Mesendoderm (in vitro differentiated cells): ENCODE results near the gene SPINT4.

ENCODE experiments used
- DNase-seq: peaks from one replicate; pipeline ENCODE4 v3.0.0; 2013
- H2AK5ac ChIP-seq: 2 replicates; pipeline ENCODE4 v1.6.1; 2013; ENCODE audit warnings: low read length, inconsistent platforms
- H2BK120ac ChIP-seq: 2 replicates; pipeline ENCODE4 v1.6.1; 2013; ENCODE audit warnings: low read depth, mild to moderate bottlenecking, low read length, moderate library complexity, mixed read lengths
- H2BK15ac ChIP-seq: replicated peaks from 2 replicates; pipeline ENCODE4 v1.6.1; 2013; ENCODE audit warnings: low read depth, mild to moderate bottlenecking, moderate library complexity
- H2BK5ac ChIP-seq: 2 replicates; pipeline ENCODE4 v1.6.1; 2013; ENCODE audit warnings: low read length, inconsistent platforms
- H3K18ac ChIP-seq: 2 replicates; pipeline ENCODE4 v1.6.1; 2013; ENCODE audit warnings: mild to moderate bottlenecking, low read length, mixed read lengths
- H3K23ac ChIP-seq: one replicate; pipeline ENCODE4 v1.6.1; 2013; ENCODE audit warnings: low read length
- H3K27ac ChIP-seq: 2 replicates; pipeline ENCODE4 v1.5.1; 2013; ENCODE audit warnings: low read depth, mild to moderate bottlenecking, inconsistent platforms, low read length, moderate library complexity
- H3K27me3 ChIP-seq: 2 replicates; pipeline ENCODE4 v1.6.1; 2013; ENCODE audit warnings: low read length, control low read depth, mild to moderate bottlenecking, inconsistent platforms; ENCODE audit not compliant: insufficient read depth, poor library complexity
- H3K36me3 ChIP-seq: 2 replicates; pipeline ENCODE4 v1.6.1; 2013; ENCODE audit warnings: low read length, inconsistent platforms; ENCODE audit not compliant: control insufficient read depth, insufficient read depth
- H3K4ac ChIP-seq: one replicate; pipeline ENCODE4 v1.6.1; 2013; ENCODE audit warnings: low read depth, mild to moderate bottlenecking, low read length, moderate library complexity
- H3K4me1 ChIP-seq: 2 replicates; pipeline ENCODE4 v1.6.1; 2013; ENCODE audit warnings: low read depth, low read length, inconsistent platforms; ENCODE audit not compliant: control insufficient read depth
- H3K4me2 ChIP-seq: 2 replicates; pipeline ENCODE4 v1.6.1; 2013; ENCODE audit warnings: low read length
- H3K4me3 ChIP-seq: 2 replicates; pipeline ENCODE4 v1.5.1; 2013; ENCODE audit warnings: mild to moderate bottlenecking, low read length
- H3K56ac ChIP-seq: one replicate; pipeline ENCODE4 v1.6.1; 2013; ENCODE audit warnings: low read length
- H3K79me1 ChIP-seq: 2 replicates; pipeline ENCODE4 v1.6.1; 2013; ENCODE audit warnings: low read length, inconsistent platforms
- H3K79me2 ChIP-seq: 2 replicates; pipeline ENCODE4 v1.6.1; 2013; ENCODE audit warnings: mild to moderate bottlenecking, low read length; ENCODE audit not compliant: control insufficient read depth, insufficient read depth
- H3K9ac ChIP-seq: 2 replicates; pipeline ENCODE4 v1.6.1; 2013; ENCODE audit warnings: low read length, inconsistent platforms
- H4K5ac ChIP-seq: one replicate; pipeline ENCODE4 v1.6.1; 2013; ENCODE audit warnings: low read length
- H4K8ac ChIP-seq: one replicate; pipeline ENCODE4 v1.6.1; 2013; ENCODE audit warnings: low read depth, mild to moderate bottlenecking, control low read depth, low read length, moderate library complexity
- WGBS: extraction: QIAGEN DNeasy Blood & Tissue Kit; methylation state at CpG from one replicate; pipeline ENCODE4 v1.1.7; 2013; ENCODE audit warnings: low lambda C conversion rate, missing lambda C conversion rate; ENCODE audit not compliant: insufficient coverage; ENCODE audit errors: extremely low coverage; 5-methylcytosine and 5-hydroxymethylcytosine counted together

SPINT4 gene

DNA sequence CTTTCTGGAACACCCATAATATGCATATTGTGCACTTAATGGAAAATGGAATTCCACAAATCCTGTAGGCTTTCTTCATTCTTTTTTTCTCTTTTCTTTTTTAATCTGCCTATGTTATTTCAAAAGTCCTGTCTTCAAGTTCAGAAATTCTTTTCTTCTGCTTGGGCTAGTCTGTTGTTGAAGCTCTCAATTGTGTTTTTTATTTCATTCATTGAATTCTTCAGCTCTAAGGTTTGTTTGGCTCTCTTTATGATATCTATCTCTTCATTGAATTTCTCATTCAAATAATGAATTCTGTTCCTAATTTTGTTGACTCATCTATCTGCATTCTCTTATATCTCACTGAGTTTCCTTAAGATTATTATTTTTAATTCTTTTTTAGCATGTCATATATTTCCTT is 10.1 kb downstream of the SPINT4 start:
- no peak overlapping the region for H3K56ac ChIP-seq
- H3K4me1 ChIP-seq: no peaks in the 10 kb centered on the region
- no peak overlapping the region for H3K4ac ChIP-seq
- H3K79me2 ChIP-seq: no peaks in the 10 kb centered on the region
- H2BK5ac ChIP-seq: no peak overlapping the region
- H3K36me3 ChIP-seq: no peaks in the 10 kb centered on the region
- no peak overlapping the region for H2BK15ac ChIP-seq
- no peak overlapping the region for H2AK5ac ChIP-seq
- H3K4me2 ChIP-seq: no peak overlapping the region
- no peak overlapping the region for H3K23ac ChIP-seq
- no peak overlapping the region for H3K18ac ChIP-seq
- no peak overlapping the region for H3K27ac ChIP-seq
- H3K27me3 ChIP-seq: no peaks in the 10 kb centered on the region
- no peak overlapping the region for H3K9ac ChIP-seq
- H3K4me3 ChIP-seq: no peak overlapping the region
- no peaks in the 10 kb centered on the region for H3K79me1 ChIP-seq
- no peak overlapping the region for H4K5ac ChIP-seq
- no peak overlapping the region for H4K8ac ChIP-seq
- H2BK120ac ChIP-seq: no peak overlapping the region
- no peak for DNase-seq

DNA sequence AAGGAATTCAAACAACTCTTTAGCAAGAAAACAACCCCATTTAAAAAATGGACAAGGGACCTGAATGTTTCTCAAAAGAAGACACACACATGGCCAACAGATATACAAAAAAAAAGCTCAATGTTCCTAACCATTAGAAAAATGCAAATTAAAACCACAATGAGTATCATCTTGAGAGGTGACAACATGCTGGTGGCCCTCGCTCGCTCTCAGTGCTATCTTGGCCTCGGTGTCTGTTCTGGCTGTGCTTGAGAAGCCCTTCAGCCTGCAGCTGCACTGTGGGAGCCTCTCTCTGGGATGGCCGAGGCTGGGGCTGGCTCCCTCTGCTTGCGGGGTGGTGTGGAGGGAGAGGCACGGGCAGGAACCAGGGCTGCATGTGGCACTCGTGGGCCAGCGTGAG is 13.4 kb downstream of the SPINT4 start:
- DNase-seq: no peak
- H3K9ac ChIP-seq: no peak overlapping the region
- H3K4me1 ChIP-seq: no peaks in the 10 kb centered on the region
- no peaks in the 10 kb centered on the region for H3K79me2 ChIP-seq
- no peak overlapping the region for H4K8ac ChIP-seq
- H3K79me1 ChIP-seq: no peaks in the 10 kb centered on the region
- no peak overlapping the region for H2BK5ac ChIP-seq
- H3K23ac ChIP-seq: no peak overlapping the region
- H2BK120ac ChIP-seq: no peak overlapping the region
- no peaks in the 10 kb centered on the region for H3K27me3 ChIP-seq
- no peak overlapping the region for H3K18ac ChIP-seq
- H3K4me3 ChIP-seq: no peak overlapping the region
- H2AK5ac ChIP-seq: no peak overlapping the region
- no CpG with 5 or more reads among the region's 8 CpGs for WGBS
- no peak overlapping the region for H4K5ac ChIP-seq
- no peak overlapping the region for H2BK15ac ChIP-seq
- no peak overlapping the region for H3K4ac ChIP-seq
- no peak overlapping the region for H3K56ac ChIP-seq
- no peaks in the 10 kb centered on the region for H3K36me3 ChIP-seq
- H3K27ac ChIP-seq: no peak overlapping the region
- no peak overlapping the region for H3K4me2 ChIP-seq

DNA sequence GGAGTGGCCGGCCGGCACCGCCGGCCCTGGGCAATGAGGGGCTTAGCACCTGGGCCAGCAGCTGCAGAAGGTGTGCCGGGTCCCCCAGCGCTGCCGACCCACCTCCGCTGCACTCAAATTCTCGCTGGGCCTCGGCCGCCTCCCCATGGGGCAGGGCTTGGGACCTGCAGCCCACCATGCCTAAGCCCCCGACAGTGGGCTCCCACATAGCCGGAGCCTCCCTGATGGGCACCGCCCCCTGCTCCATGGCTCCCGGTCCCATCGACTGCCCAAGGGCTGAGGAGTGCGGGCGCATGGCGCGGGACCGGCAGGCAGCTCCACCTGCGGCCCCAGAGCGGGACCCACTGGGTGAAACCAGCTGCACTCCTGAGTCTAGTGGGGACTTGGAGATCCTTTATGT is 13.8 kb downstream of the SPINT4 start:
- no peak overlapping the region for H2BK5ac ChIP-seq
- H3K56ac ChIP-seq: no peak overlapping the region
- no peak overlapping the region for H2AK5ac ChIP-seq
- no peak overlapping the region for H4K5ac ChIP-seq
- no peak overlapping the region for H3K9ac ChIP-seq
- no peak overlapping the region for H3K4ac ChIP-seq
- no peak overlapping the region for H4K8ac ChIP-seq
- H3K36me3 ChIP-seq: no peaks in the 10 kb centered on the region
- DNase-seq: no peak
- no peaks in the 10 kb centered on the region for H3K79me1 ChIP-seq
- H2BK120ac ChIP-seq: no peak overlapping the region
- no peak overlapping the region for H2BK15ac ChIP-seq
- H3K27ac ChIP-seq: no peak overlapping the region
- no peak overlapping the region for H3K4me3 ChIP-seq
- H3K79me2 ChIP-seq: no peaks in the 10 kb centered on the region
- no CpG with 5 or more reads among the region's 23 CpGs for WGBS
- H3K4me2 ChIP-seq: no peak overlapping the region
- H3K23ac ChIP-seq: no peak overlapping the region
- H3K27me3 ChIP-seq: no peaks in the 10 kb centered on the region
- H3K18ac ChIP-seq: no peak overlapping the region
- H3K4me1 ChIP-seq: no peaks in the 10 kb centered on the region

DNA sequence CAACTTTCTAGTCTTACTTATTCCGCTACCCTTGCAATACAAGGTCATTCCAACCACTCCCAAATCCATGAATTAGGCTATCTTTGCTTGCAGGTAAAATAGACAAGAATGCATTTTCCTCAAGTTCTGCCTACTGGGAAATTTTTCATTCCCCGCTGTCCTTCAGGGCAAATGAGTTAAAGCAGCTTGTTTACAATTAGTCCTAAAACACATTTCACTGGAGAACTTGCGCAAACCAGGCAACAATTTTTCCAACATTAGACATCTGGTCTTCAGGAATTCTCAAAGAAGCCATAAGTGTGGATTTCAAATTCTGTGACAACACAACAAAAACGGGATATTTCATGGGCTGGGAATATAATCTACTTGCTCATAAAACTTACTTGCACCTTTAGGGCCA is 20.4 kb downstream of the SPINT4 start:
- H4K5ac ChIP-seq: no peak overlapping the region
- no peaks in the 10 kb centered on the region for H3K27me3 ChIP-seq
- H2AK5ac ChIP-seq: no peak overlapping the region
- H3K56ac ChIP-seq: no peak overlapping the region
- no peak for DNase-seq
- H3K9ac ChIP-seq: no peak overlapping the region
- H4K8ac ChIP-seq: no peak overlapping the region
- H3K4ac ChIP-seq: no peak overlapping the region
- H3K23ac ChIP-seq: no peak overlapping the region
- H3K4me2 ChIP-seq: no peak overlapping the region
- no peaks in the 10 kb centered on the region for H3K79me2 ChIP-seq
- no peak overlapping the region for H3K4me3 ChIP-seq
- no peaks in the 10 kb centered on the region for H3K36me3 ChIP-seq
- WGBS: no CpG with 5 or more reads among the region's 4 CpGs
- H2BK120ac ChIP-seq: no peak overlapping the region
- no peak overlapping the region for H2BK15ac ChIP-seq
- no peak overlapping the region for H3K18ac ChIP-seq
- H3K79me1 ChIP-seq: no peaks in the 10 kb centered on the region
- H3K27ac ChIP-seq: no peak overlapping the region
- no peaks in the 10 kb centered on the region for H3K4me1 ChIP-seq
- no peak overlapping the region for H2BK5ac ChIP-seq

DNA sequence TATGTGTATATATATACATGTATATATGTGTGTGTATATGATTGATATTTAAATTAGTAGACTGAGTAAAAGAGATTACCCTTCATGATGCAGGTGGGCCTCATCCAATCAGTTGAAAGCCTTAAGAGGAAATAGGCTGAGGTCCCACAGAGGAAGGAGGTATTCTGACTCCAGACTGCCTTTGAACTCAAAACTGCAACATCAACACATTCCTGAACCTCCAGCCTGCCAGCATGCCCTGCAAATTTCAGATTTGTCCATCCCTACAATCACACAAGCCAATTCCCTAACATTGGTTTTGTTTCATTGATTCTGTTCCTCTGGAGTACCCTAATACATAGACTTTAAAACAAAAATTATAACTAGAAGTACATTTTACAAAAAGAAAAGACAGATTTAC is 22.9 kb downstream of the SPINT4 start:
- Histone ChIP-seq H3K79me2 (no peaks in the 10 kb centered on the region), H2BK15ac (no peak overlapping the region), H3K4me2 (no peak overlapping the region), H3K27me3 (no peaks in the 10 kb centered on the region), H3K56ac (no peak overlapping the region), H3K18ac (no peak overlapping the region), H2BK5ac (no peak overlapping the region), H3K27ac (no peak overlapping the region), H3K9ac (no peak overlapping the region), H3K23ac (no peak overlapping the region), H4K8ac (no peak overlapping the region), H3K4ac (no peak overlapping the region), H2BK120ac (no peak overlapping the region), H2AK5ac (no peak overlapping the region), H3K36me3 (no peaks in the 10 kb centered on the region), H3K4me1 (no peaks in the 10 kb centered on the region), H3K79me1 (no peaks in the 10 kb centered on the region), H3K4me3 (no peak overlapping the region), H4K5ac (no peak overlapping the region)
- DNase-seq: no peak

DNA sequence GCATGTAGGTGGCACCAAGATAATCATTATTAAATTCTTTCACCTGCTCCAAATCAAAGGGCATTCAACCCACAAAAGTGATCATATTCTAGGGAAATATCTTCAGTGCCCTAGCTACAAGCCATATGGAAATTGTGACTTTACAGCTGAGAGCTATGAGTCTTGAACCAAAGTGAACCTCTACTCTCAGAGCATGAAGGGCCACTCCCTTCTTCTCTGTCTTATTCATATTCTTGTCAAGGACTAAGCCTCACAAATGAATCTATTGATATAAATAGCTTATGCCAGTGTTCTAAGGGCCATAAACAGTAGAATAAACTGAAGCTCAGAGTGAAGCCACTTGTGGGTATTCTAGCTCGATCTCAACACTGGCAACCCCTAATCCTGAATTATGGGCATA is 29.6 kb downstream of the SPINT4 start:
- H2BK120ac ChIP-seq: no peak overlapping the region
- no peaks in the 10 kb centered on the region for H3K36me3 ChIP-seq
- H2BK5ac ChIP-seq: no peak overlapping the region
- no peak overlapping the region for H3K27ac ChIP-seq
- H3K79me1 ChIP-seq: no peaks in the 10 kb centered on the region
- no peak overlapping the region for H3K9ac ChIP-seq
- H3K4me2 ChIP-seq: no peak overlapping the region
- H3K23ac ChIP-seq: no peak overlapping the region
- no peak overlapping the region for H3K4me3 ChIP-seq
- H3K18ac ChIP-seq: no peak overlapping the region
- H3K4ac ChIP-seq: no peak overlapping the region
- H2BK15ac ChIP-seq: no peak overlapping the region
- no peak overlapping the region for H3K56ac ChIP-seq
- no peak overlapping the region for H4K8ac ChIP-seq
- no peaks in the 10 kb centered on the region for H3K27me3 ChIP-seq
- H4K5ac ChIP-seq: no peak overlapping the region
- no peak for DNase-seq
- no CpG with 5 or more reads among the region's 1 CpG for whole genome bisulfite sequencing
- no peaks in the 10 kb centered on the region for H3K4me1 ChIP-seq
- H2AK5ac ChIP-seq: no peak overlapping the region
- H3K79me2 ChIP-seq: no peaks in the 10 kb centered on the region
